SU-DHL-6 (cell line): ENCODE measurements around the gene BMPR1B.

Experiments
- H2AFZ ChIP-seq: fragments of 200-600 bp; sonication (generic); 2 replicates; pipeline ENCODE4 v1.6.1; 2014; ENCODE audit warnings: low read depth, mild to moderate bottlenecking, moderate library complexity, mixed read lengths, antibody characterized with exemption, low read length; ENCODE audit not compliant: severe bottlenecking
- H3F3A ChIP-seq: fragments of 200-600 bp; shearing (Covaris generic); 2 replicates; pipeline ENCODE4 v1.6.0; 2016; ENCODE audit warnings: antibody characterized with exemption, mild to moderate bottlenecking; ENCODE audit not compliant: insufficient read depth
- H3K27ac ChIP-seq: fragments of 200-600 bp; sonication (generic); 2 replicates; pipeline ENCODE4 v1.5.1; 2016; ENCODE audit warnings: low read depth, mild to moderate bottlenecking, low read length, moderate library complexity, mixed read lengths
- H3K27me3 ChIP-seq: fragments of 200-600 bp; sonication (generic), shearing (Covaris generic); 2 replicates; pipeline ENCODE4 v1.6.0; 2014; ENCODE audit warnings: mild to moderate bottlenecking, low read length
- H3K36me3 ChIP-seq: fragments of 200-600 bp; sonication (generic); 2 replicates; pipeline ENCODE4 v1.6.1; 2014; ENCODE audit warnings: mild to moderate bottlenecking, low read length, mixed read lengths
- H3K4me2 ChIP-seq: fragments of 300-600, 200-600 bp; shearing (Covaris generic), sonication (generic); 2 replicates; pipeline ENCODE4 v1.6.0; 2014; ENCODE audit warnings: low read length, low read depth, mild to moderate bottlenecking; ENCODE audit not compliant: poor library complexity, severe bottlenecking
- H3K4me3 ChIP-seq: fragments of 200-600 bp; sonication (generic); 2 replicates; pipeline ENCODE4 v1.5.1; 2014; ENCODE audit warnings: antibody characterized with exemption, low read length, mild to moderate bottlenecking, mixed read lengths; ENCODE audit not compliant: insufficient read depth, poor library complexity, severe bottlenecking
- H3K79me2 ChIP-seq: fragments of 200-600 bp; sonication (generic); 2 replicates; pipeline ENCODE4 v1.6.1; 2014; ENCODE audit warnings: mild to moderate bottlenecking, low read length, moderate library complexity; ENCODE audit not compliant: insufficient read depth
- H3K9ac ChIP-seq: fragments of 200-600 bp; sonication (generic); 2 replicates; pipeline ENCODE4 v1.7.0; 2014; ENCODE audit warnings: mild to moderate bottlenecking, low read length
- H3K9me2 ChIP-seq: fragments of 200-600 bp; sonication (generic); replicated peaks from 2 replicates; pipeline ENCODE4 v1.6.1; 2014; ENCODE audit warnings: low read length; ENCODE audit not compliant: insufficient read depth
- H3K9me3 ChIP-seq: fragments of 200-600 bp; sonication (generic); 2 replicates; pipeline ENCODE4 v1.6.1; 2014; ENCODE audit warnings: low read length, mixed read lengths; ENCODE audit not compliant: insufficient read depth
- H4K20me1 ChIP-seq: fragments of 200-600 bp; sonication (generic); 2 replicates; pipeline ENCODE4 v1.6.1; 2014; ENCODE audit warnings: low read depth, mild to moderate bottlenecking, antibody characterized with exemption, low read length, moderate library complexity, mixed read lengths
- CTCF ChIP-seq: fragments of 200-600 bp; sonication (generic); IDR thresholded peaks from one replicate; pipeline ENCODE4 v1.5.1; 2017; ENCODE audit warnings: antibody characterized with exemption, mild to moderate bottlenecking, low read length, moderate library complexity; ENCODE audit not compliant: insufficient read depth, poor library complexity, severe bottlenecking
- EZH2phosphoT487 ChIP-seq: fragments of 200-600 bp; sonication (generic), shearing (Covaris generic); conservative IDR thresholded peaks from 2 replicates; pipeline ENCODE4 v1.6.1; 2018; ENCODE audit warnings: mild to moderate bottlenecking, antibody characterized with exemption, low read length, moderate library complexity, mixed read lengths

The BMPR1B gene

DNA sequence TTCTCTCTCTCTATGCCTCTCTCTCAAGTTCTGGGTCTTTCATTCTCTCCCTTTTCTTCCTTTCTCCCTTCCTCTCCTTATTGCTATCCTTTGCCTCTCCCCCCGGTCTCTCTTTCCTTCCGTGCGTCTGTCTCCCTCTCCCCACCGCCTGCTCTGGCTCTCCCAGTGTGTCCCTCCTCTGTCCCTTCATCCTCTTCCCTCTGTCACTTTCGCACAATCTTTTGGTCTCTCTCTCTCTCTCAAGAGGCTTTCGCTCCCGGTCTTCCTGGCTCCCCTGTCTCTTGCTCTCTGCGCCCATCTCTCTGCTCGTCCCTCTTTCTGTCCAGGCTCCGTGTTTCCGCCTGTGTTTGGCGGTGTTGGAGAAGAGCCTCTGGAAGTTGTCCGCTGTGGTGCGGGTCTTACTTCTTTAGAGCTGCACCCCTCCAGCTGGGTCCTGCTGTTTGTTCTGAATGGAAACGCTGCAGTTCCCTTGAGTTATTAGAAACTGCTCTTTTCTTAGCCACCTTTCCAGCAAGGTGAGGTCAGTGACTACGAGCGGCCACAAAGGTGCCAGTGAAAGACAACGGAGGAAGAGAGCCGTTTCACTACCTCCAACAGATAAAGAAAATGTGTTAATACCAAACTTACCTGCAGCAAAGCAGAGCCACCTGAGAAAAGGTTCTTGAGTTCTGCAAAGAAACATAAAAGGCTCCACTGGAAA is 1.1 kb downstream of the BMPR1B start:
- H2AFZ ChIP-seq, result no peak overlapping the region
- no peaks in the 10 kb centered on the region for H4K20me1 ChIP-seq

DNA sequence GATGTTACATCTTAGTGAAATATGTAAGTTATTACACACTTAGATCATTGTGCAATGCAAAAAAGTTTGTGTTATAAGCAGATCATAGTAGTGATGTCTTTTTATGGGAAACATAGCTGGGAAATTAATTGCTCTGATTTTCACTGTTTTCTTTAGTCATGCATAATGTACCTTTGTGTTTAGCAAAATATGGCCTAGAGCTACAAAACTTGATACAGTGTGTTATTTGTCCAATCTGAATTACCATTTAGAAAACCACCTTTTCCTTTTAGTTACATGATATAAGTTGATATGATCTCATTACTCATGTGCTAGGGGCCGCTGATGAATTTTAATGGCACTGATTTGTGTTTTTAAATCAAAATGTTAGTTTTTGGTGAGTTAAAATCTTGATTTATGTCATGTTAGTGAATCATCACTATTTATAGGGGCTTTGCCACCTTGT is 2.0 kb downstream of the BMPR1B start:
- Histone ChIP-seq H3K9ac (no peak overlapping the region), H3K9me2 (no peaks in the 10 kb centered on the region), H3K79me2 (no peaks in the 10 kb centered on the region), H4K20me1 (no peaks in the 10 kb centered on the region), H3F3A (no peaks in the 10 kb centered on the region), H3K4me2 (no peak overlapping the region), H3K27me3 (no peaks in the 10 kb centered on the region), H3K4me3 (no peak overlapping the region), H2AFZ (no peak overlapping the region), H3K9me3 (no peaks in the 10 kb centered on the region), H3K36me3 (no peaks in the 10 kb centered on the region), H3K27ac (no peak overlapping the region)
- TF ChIP-seq CTCF (no peak), EZH2phosphoT487 (no peak)

More for the DNA sequence above, 1.1 kb downstream of the BMPR1B start:
- Histone ChIP-seq H3K4me2 (no peak overlapping the region), H3K79me2 (no peaks in the 10 kb centered on the region), H3F3A (no peaks in the 10 kb centered on the region), H3K36me3 (no peaks in the 10 kb centered on the region), H3K4me3 (no peak overlapping the region), H3K9me3 (no peaks in the 10 kb centered on the region), H3K27me3 (no peaks in the 10 kb centered on the region), H3K9me2 (no peaks in the 10 kb centered on the region), H3K9ac (no peak overlapping the region), H3K27ac (no peak overlapping the region)
- no peak for TF ChIP-seq EZH2phosphoT487
- no peak for TF ChIP-seq CTCF

- H3K79me2 ChIP-seq, result no peaks in the 10 kb centered on the region
- no peak overlapping the region for H3K4me3 ChIP-seq
- no peak overlapping the region for H3K27ac ChIP-seq
- H3K36me3 ChIP-seq, result no peaks in the 10 kb centered on the region
- H3K9me2 ChIP-seq, result no peaks in the 10 kb centered on the region
- no peaks in the 10 kb centered on the region for H3K9me3 ChIP-seq
- H3K27me3 ChIP-seq, result no peaks in the 10 kb centered on the region
- H3K9ac ChIP-seq, result no peak overlapping the region
- H3F3A ChIP-seq, result no peaks in the 10 kb centered on the region
- H4K20me1 ChIP-seq, result no peaks in the 10 kb centered on the region
- TF ChIP-seq EZH2phosphoT487 (no peak), CTCF (no peak)
- no peak overlapping the region for H2AFZ ChIP-seq
- no peak overlapping the region for H3K4me2 ChIP-seq
These were observed 4.6 kb downstream of the BMPR1B start for GRCh38 chr4:94762326-94762725.
